ENCODE measurements around the gene RHOA. TPM values are rescaled to one million over a fixed set of nuclear protein-coding genes. Genes with fewer than 3 reads are reported as not detected.
A peak's percentile ranks its signal among the peaks of the same experiment; 100 is the strongest.

The RHOA gene
- total and polyA plus RNA-seq, 10 of the 15 experiments (the other 5 are each of a cell fraction or from before 2014, with no cell fraction given), result 246 to 1,049 (median 515) TPM

DNA sequence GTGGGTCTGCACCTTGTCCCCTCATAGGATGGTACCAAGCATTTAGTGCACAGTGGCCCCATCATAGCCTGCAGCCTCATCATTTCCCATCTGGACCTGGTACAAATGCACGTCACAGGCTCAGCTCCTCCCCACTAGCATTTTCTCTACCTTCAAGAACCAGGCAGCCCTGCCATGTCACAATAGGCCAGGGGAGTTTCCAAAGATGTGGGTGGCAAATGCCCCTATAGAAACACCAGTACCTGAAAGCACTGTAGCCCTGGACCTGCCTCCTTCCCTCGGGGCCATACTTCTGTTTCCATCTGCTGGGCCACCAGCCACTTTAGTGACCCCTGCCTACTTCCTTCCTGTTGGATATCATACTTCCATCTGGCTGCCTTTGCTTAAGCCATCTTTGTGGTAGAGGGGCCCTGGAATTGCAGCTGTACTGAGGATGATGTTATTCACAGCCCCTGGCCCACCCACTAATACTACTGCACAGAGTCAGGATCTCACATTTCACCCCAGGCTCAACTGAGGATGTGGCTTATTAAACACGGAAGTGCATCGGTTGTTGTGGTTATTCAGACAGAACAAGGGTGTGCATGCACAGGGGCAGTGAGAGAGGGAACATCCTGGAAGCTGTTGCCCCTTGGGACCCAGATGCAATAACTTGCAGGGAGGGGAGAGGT, 4.3 kb upstream of the RHOA start:
- H3K36me3 ChIP-seq (ENCODE audit: control insufficient read depth in 2 of 2, insufficient read depth in 2 of 2, low read length in 1 of 2), result peaks cover 2 to 11% of the 10 kb centered on the region in 2 experiments; a peak in 3 of 4 replicates
- POLR2A ChIA-PET, result interaction anchor here (0.8 to 6.6 kb wide), 10 partner anchors 13 to 76 kb away, joined by 3 to 36 read pairs (median 5); partner anchors contain the start of genes NICN1 and USP4
- H3K4me1 ChIP-seq (ENCODE audit: control insufficient read depth, insufficient read depth, low read length), result peaks cover 33% of the 10 kb centered on the region
- WGBS (ENCODE audit: insufficient coverage, insufficient replicate concordance, low lambda C conversion rate, missing lambda C conversion rate), result 0% methylated on average over 4 of the region's 4 CpGs
- H3K27me3 ChIP-seq (replicated peaks in 1 of 2; ENCODE audit: control insufficient read depth in 2 of 2, insufficient read depth in 2 of 2, low read length in 1 of 2), result no peaks in the 10 kb centered on the region
- peak overlapping the region; percentile 5; the same call in 1 of the 2 replicates for H3K9ac ChIP-seq (ENCODE audit: control insufficient read depth, insufficient read depth, low read length)
- H3K9me3 ChIP-seq (replicated peaks; ENCODE audit: control insufficient read depth, insufficient read depth, low read length), result no peaks in the 10 kb centered on the region; the same call in 2 of the 3 replicates
- peak; percentile 63 for ATAC-seq
- peak; percentile 57 for DNase-seq (ENCODE audit: low read depth, low spot score)
- peak overlapping the region; percentile 2; the same call in 1 of the 2 replicates for H3K4me3 ChIP-seq
- no TSS peak for BruUV-seq (replicated peaks)
- CTCF ChIA-PET, result interaction anchor here (0.6 to 4.1 kb wide), 14 partner anchors 10 to 255 kb away, joined by 3 to 48 read pairs (median 4); partner anchors contain the start of genes NICN1 and USP4
- peak overlapping the region; percentile 78 for H3K27ac ChIP-seq (ENCODE audit: control insufficient read depth, insufficient read depth)
- intact Hi-C loops (cut with micrococcal nuclease; ENCODE audit: unreplicated experiment), result loop anchor here (1.0 to 10.0 kb wide), 2 partner anchors 33 to 321 kb away; partner anchors contain the start of gene QRICH1
- SMC1A ChIA-PET (ENCODE audit: uncharacterized antibody, unreplicated experiment), result interaction anchor here (0.9 to 5.2 kb wide), 8 partner anchors 10 to 76 kb away, joined by 3 to 37 read pairs (median 4); partner anchors contain the start of gene USP4
- H4K20me1 ChIP-seq (ENCODE audit: control insufficient read depth, insufficient read depth), result no peaks in the 10 kb centered on the region
- H3K79me2 ChIP-seq (ENCODE audit: control insufficient read depth, insufficient read depth, low read length), result peaks cover 31% of the 10 kb centered on the region
- H3K4me2 ChIP-seq (ENCODE audit: control insufficient read depth, insufficient read depth), result peak overlapping the region; percentile 70
- in situ Hi-C loops (cut with MboI), result no loop called here
- RAD21 ChIA-PET (ENCODE audit: unreplicated experiment), result interaction anchor here (0.9 to 3.3 kb wide), 13 partner anchors 13 to 114 kb away, joined by 3 to 35 read pairs (median 4); partner anchors contain the start of genes NICN1 and USP4
- peak overlapping the region; percentile 22; the same call in 1 of the 2 replicates for H2AFZ ChIP-seq (ENCODE audit: control insufficient read depth, low read depth, low read length)
- peak; percentile 35 for FAIRE-seq
- TF ChIP-seq NBN (IDR thresholded peaks at IDR 0.05) (0 out of 2 replicates have a peak, but pooled peaks have one; percentile 55), ZBED1 (IDR thresholded peaks at IDR 0.05; ENCODE audit: borderline replicate concordance) (0 out of 2 replicates have a peak, but pooled peaks have one; percentile 14), CBFB (IDR thresholded peaks at IDR 0.05; ENCODE audit: low read depth) (peak; percentile 63; the same call in 1 of the 2 replicates), RELA (IDR thresholded peaks at IDR 0.05; ENCODE audit: borderline replicate concordance, partially characterized antibody) (peak; percentile 59), HDGF (IDR thresholded peaks at IDR 0.05) (0 out of 2 replicates have a peak, but pooled peaks have one; percentile 60), DPF2 (IDR thresholded peaks at IDR 0.05) (peak; percentile 82), RUNX3 (IDR thresholded peaks at IDR 0.05; ENCODE audit: low read length) (peak; percentile 94), ATF7 (IDR thresholded peaks at IDR 0.05; ENCODE audit: low read depth) (0 out of 2 replicates have a peak, but pooled peaks have one; percentile 33), ETV6 (conservative IDR thresholded peaks at IDR 0.05 in 1 of 2, IDR thresholded peaks at IDR 0.05 in 1 of 2; ENCODE audit: borderline replicate concordance in 1 of 2, low read depth in 1 of 2) (peak in 1 of 2 experiments; percentile 86; a peak in 1 of 4 replicates), IKZF1 (conservative IDR thresholded peaks at IDR 0.05) (peak; percentile 81), EED (IDR thresholded peaks at IDR 0.05; ENCODE audit: low read depth) (no peak), ZNF687 (IDR thresholded peaks at IDR 0.05) (0 out of 2 replicates have a peak, but pooled peaks have one; percentile 40), CREM (IDR thresholded peaks at IDR 0.05; ENCODE audit: low read depth) (peak; percentile 33), SMAD5 (IDR thresholded peaks at IDR 0.05; ENCODE audit: low read depth) (peak; percentile 35; the same call in 1 of the 2 replicates), SPI1 (IDR thresholded peaks at IDR 0.05; ENCODE audit: borderline replicate concordance, insufficient read depth, low read depth, low read length) (peak; percentile 82), HCFC1 (IDR thresholded peaks at IDR 0.05; ENCODE audit: low read length) (no peak), GATAD2B (conservative IDR thresholded peaks at IDR 0.05; ENCODE audit: low read depth) (0 out of 2 replicates have a peak, but pooled peaks have one; percentile 49)
- TF ChIP-seq, protein P1, sequence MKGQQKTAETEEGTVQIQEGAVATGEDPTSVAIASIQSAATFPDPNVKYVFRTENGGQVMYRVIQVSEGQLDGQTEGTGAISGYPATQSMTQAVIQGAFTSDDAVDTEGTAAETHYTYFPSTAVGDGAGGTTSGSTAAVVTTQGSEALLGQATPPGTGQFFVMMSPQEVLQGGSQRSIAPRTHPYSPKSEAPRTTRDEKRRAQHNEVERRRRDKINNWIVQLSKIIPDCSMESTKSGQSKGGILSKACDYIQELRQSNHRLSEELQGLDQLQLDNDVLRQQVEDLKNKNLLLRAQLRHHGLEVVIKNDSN (IDR thresholded peaks at IDR 0.05; ENCODE audit: borderline replicate concordance, extremely low read length, insufficient read depth, low read depth, low read length), result no peak
- TF ChIP-seq, protein P2, sequence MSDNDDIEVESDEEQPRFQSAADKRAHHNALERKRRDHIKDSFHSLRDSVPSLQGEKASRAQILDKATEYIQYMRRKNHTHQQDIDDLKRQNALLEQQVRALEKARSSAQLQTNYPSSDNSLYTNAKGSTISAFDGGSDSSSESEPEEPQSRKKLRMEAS (IDR thresholded peaks at IDR 0.05; ENCODE audit: low read depth, low read length), result no peak
